Left ventricle myocardium inferior (tissue), 1 donor: ENCODE data around the gene SMG6. TPM values are rescaled to one million over a fixed set of nuclear protein-coding genes. Genes with fewer than 3 reads are reported as not detected.
"Not testable (repeated sequence)": the region's sequence is repeated elsewhere in the genome, so short reads cannot be mapped to it uniquely, and the experiment has no call there.

Experiments
- DNase-seq: peaks from one replicate; pipeline ENCODE4 v3.0.0-alpha.2; 2020
- H3K27ac ChIP-seq: fragments of 200-600 bp; replicated peaks from 2 replicates; pipeline ENCODE4 v1.8.0; 2021
- H3K27me3 ChIP-seq: fragments of 200-600 bp; 2 replicates; pipeline ENCODE4 v1.8.0; 2021; ENCODE audit warnings: low read depth
- H3K36me3 ChIP-seq: fragments of 200-600 bp; 2 replicates; pipeline ENCODE4 v1.8.0; 2021
- H3K4me1 ChIP-seq: fragments of 200-600 bp; 2 replicates; pipeline ENCODE4 v1.8.0; 2021
- H3K4me3 ChIP-seq: fragments of 200-600 bp; 2 replicates; pipeline ENCODE4 v1.8.0; 2021; ENCODE audit warnings: mild to moderate bottlenecking, moderate library complexity
- H3K9me3 ChIP-seq: fragments of 200-600 bp; replicated peaks from 2 replicates; pipeline ENCODE4 v1.8.0; 2021
- intact Hi-C: fragments of 100-400 bp; cut with micrococcal nuclease; formaldehyde crosslinking; loops from one replicate; pipeline ENCODE4 v1.11.0; 2022
- total RNA-seq: library from RNA; stranded (reverse); fragmentation: NEBNext Ultra II Directional; extraction: Animal tissue kit (Norgen Biotek cat#: 25700); gene quantifications from one replicate; pipeline ENCODE4 v1.2.1, GENCODE V29; 2021
- TF ChIP-seq, protein P1 (sequence below): fragments of 200-600 bp; IDR thresholded peaks from 2 replicates; pipeline ENCODE4 v1.8.0; 2021; ENCODE audit warnings: antibody characterized with exemption, mild to moderate bottlenecking, borderline replicate concordance
- donor health status: DM: no; HTN: yes; CAD: no; lungs with severe emphysema.

SMG6 gene
- total RNA-seq, 1 donor from 2014 or later = 22.1 TPM

DNA sequence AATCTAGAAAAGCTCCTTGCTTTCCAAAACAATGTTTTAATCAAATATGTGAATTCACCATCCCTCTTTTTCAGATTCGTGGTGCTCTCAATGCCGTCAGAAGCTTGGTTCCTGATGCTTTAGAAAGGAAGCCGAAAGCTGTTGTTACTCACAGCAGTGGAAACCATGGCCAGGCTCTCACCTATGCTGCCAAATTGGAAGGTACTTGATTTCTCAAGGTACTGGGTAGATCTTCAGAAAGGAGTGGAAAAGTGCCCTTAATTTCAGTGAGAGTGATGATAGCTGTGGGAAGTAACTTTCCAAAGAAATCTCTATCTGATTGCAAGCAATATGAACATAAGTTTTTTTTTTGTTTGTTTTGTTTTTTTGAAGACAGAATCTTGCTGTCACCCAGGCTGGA is 14.2 kb upstream of the SMG6 start:
- no peak for DNase-seq
- Histone ChIP-seq H3K27me3 (no peaks in the 10 kb centered on the region), H3K4me3 (no peak overlapping the region), H3K27ac (no peak overlapping the region), H3K36me3 (peaks cover 19% of the 10 kb centered on the region), H3K4me1 (no peaks in the 10 kb centered on the region), H3K9me3 (no peaks in the 10 kb centered on the region)
- TF ChIP-seq, protein P1, sequence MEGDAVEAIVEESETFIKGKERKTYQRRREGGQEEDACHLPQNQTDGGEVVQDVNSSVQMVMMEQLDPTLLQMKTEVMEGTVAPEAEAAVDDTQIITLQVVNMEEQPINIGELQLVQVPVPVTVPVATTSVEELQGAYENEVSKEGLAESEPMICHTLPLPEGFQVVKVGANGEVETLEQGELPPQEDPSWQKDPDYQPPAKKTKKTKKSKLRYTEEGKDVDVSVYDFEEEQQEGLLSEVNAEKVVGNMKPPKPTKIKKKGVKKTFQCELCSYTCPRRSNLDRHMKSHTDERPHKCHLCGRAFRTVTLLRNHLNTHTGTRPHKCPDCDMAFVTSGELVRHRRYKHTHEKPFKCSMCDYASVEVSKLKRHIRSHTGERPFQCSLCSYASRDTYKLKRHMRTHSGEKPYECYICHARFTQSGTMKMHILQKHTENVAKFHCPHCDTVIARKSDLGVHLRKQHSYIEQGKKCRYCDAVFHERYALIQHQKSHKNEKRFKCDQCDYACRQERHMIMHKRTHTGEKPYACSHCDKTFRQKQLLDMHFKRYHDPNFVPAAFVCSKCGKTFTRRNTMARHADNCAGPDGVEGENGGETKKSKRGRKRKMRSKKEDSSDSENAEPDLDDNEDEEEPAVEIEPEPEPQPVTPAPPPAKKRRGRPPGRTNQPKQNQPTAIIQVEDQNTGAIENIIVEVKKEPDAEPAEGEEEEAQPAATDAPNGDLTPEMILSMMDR = no peak
- intact Hi-C loops = no loop called here

DNA sequence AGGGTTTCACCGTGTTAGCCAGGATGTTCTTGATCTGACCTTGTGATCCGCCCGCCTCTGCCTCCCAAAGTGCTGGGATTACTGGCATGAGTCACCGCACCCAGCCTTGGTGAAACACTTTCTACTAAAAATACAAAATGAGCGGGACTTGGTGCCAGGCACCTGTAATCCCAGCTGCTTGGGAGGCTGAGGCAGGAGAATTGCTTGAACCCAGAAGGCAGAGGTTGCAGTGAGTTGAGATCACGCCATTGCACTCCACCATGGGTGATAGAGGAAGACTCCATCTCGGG is 13.3 kb upstream of the SMG6 start:
- H3K27ac ChIP-seq, H3K36me3 ChIP-seq, H3K4me1 ChIP-seq, H3K4me3 ChIP-seq, H3K27me3 ChIP-seq, DNase-seq, intact Hi-C loops, H3K9me3 ChIP-seq: not testable (repeated sequence)

DNA sequence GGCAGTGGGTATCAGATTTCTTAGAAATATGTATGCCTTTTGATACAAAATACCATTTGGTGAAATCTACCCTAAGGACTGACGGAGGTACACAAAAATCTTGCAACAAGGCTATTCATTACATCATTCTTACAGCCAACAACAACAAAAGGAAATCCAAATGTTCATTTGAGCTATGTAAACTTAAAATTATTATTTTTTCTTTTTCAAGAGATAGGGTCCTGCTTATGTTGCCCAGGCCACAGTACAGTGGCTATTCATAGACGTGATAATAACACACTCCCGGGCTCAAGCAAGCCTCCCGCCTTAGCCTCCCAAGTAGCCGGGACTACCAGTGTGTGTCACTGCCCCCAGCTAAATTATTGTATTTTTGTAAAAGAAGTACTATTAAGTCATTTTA is 9.2 kb upstream of the SMG6 start:
- H3K27ac ChIP-seq = no peak overlapping the region
- TF ChIP-seq, protein P1 = no peak
- H3K27me3 ChIP-seq = no peaks in the 10 kb centered on the region
- intact Hi-C loops = no loop called here
- H3K4me3 ChIP-seq = no peak overlapping the region
- DNase-seq = no peak
- H3K36me3 ChIP-seq = no peaks in the 10 kb centered on the region
- no peaks in the 10 kb centered on the region for H3K9me3 ChIP-seq
- peaks cover 9% of the 10 kb centered on the region for H3K4me1 ChIP-seq

DNA sequence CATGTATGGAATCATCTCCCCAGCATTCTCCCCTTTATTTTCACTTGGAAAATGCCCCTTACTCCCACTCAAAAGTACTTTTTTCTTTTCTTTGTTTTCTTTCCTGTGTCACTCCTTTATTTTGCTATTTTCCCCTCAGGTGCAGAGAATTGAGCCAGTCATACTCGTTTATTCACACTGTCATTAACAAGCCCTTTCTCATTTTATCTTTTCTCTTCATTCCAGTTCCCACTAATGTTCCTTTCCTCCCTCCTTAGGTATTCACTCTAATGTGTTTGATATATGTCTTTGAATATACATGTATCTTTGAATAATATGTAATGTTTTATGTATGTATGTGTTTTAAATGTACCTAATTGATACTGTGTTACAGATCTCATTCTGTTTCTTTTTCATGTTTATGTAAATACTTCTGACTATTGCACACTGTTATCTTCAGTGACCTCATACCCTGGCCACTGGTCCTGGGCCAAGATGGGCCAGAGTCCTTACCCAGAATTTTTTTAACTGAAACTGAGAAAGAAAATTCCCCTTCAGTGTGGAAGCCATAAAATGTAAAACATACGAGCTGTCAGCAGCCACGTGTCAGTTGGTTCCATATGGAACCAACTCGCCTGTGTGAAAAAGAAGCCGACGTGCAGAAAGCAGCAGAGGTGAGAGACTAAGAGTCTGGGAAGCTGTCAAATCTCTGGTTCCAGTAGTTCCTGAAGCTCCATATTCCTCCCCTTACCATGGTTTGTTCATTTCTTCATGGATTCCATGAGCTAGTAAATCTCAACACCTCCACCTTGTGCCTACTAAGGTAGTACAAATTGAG is 6.0 kb upstream of the SMG6 start:
- TF ChIP-seq, protein P1 = no peak
- Histone ChIP-seq H3K4me1 (peaks cover 13% of the 10 kb centered on the region), H3K27me3 (no peaks in the 10 kb centered on the region), H3K27ac (no peak overlapping the region), H3K9me3 (no peaks in the 10 kb centered on the region), H3K4me3 (no peak overlapping the region), H3K36me3 (no peaks in the 10 kb centered on the region)
- DNase-seq = no peak
- intact Hi-C loops = no loop called here

DNA sequence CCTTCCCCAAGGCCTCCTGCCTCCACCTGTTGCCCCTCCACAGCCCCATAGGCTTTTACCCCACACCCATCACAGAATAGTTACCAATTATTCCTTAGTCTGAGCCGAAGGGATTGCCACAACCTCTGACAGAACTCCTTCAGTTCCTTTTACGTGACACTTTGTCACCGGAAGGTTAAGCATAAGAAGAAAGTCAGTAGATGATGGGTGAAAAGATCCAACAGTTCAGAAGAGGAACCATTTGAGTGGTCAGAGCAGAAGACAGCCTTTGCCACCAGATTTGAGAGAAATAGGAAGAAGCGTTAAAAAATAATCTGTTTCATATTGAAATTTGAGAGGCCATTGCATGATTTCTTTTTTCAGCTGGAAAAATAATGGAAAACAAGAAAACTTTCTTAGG is 1.3 kb upstream of the SMG6 start:
- intact Hi-C loops = no loop called here
- DNase-seq = no peak
- TF ChIP-seq, protein P1 = no peak

DNA sequence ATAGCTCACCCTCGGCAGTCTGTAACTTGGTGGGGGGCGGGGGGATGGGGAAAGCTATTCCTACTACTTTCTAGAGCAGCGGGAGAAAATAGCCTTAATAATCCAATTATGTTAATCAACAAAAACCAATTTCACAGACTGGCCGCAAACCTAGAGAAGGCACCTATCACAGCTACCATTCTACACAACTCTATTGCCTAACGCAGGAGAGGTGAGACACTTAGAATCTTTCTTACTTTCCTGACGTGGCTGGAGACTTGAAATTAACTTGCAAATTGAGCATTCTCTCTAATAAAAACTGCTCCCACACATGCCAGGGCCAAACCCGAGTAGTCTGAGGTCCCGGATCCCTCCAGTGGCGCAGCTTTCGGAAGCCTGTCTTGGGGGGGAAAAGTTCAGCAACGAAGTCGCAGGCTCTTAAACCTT is 794 bp downstream of the SMG6 start:
- DNase-seq = no peak
- H3K9me3 ChIP-seq = no peaks in the 10 kb centered on the region
- TF ChIP-seq, protein P1 = no peak
- peaks cover 26% of the 10 kb centered on the region for H3K36me3 ChIP-seq
- peaks cover 37% of the 10 kb centered on the region for H3K4me1 ChIP-seq
- intact Hi-C loops = no loop called here
- no peaks in the 10 kb centered on the region for H3K27me3 ChIP-seq
- H3K4me3 ChIP-seq = peak overlapping the region; percentile 93
- H3K27ac ChIP-seq = peak overlapping the region; percentile 96

More for the DNA sequence above, 1.3 kb upstream of the SMG6 start:
- Histone ChIP-seq H3K27me3 (no peaks in the 10 kb centered on the region), H3K4me1 (peaks cover 46% of the 10 kb centered on the region), H3K9me3 (no peaks in the 10 kb centered on the region), H3K27ac (no peak overlapping the region), H3K4me3 (no peak overlapping the region), H3K36me3 (peaks cover 6% of the 10 kb centered on the region)
